ENCODE data around the gene ATP11A. TPM values are rescaled to one million over a fixed set of nuclear protein-coding genes. Genes with fewer than 3 reads are reported as not detected.

The ATP11A gene
- total RNA-seq, 1 donor from 2014 or later, result 16.7 TPM

DNA sequence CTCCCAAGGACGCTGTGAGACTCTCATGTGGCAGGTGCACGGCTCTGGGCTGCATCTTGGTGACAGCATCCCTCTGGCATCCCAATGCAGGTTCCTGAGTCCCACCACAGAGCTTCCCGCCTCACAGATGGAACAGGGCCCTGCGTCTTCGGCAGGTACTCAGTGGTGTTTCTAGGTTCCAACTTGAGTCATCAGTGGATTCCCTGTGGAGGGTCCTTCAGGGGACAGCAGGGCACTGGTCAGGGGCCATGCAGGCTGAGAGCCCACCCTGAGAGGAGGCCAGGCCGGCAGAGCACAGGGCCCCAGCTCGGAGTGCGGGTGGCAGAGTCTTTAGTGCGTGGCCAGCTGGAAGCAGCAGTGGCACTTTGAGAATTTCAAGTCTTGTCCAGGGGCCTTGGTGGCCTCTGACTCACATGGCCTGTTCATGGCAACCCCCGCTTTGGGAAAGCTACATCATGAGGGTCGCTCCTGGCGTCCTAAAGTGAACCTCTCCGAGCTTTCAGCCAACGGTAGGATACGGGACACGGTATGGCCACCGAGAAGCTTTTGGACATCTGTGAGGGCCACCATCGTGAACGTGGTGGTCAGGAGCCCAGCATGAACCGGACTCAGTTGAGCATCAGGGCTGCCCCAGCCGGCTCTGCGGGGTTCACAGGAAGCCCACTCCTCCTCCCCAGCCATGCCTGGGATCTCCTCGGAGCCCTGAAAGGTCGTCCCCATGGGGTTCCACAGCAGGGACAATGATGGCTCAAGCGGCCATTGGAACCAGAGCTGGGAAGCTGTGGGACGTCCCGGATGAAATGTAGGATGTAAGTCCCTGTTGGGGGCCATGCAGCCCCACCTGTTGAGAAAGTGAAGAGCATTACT is 207.1 kb downstream of the ATP11A start:
- no peak for ATAC-seq

DNA sequence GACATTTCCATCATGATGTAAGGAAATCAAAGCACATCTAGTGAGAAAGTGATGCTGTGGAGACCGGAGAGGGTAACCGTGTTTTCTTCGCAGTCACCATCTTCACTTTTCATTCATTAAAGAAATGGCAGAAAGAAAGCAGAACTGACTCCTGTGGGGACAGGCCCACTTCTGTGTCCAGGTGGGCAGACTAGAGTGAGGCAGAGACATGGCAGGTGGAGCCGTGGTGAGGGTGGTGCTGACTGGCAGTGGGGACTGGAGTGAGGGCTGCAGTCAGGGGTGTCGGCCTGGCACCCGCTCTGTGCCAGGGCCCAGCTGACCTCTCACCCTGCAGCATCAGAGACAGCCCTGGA is 207.7 kb downstream of the ATP11A start:
- ATAC-seq, result no peak

DNA sequence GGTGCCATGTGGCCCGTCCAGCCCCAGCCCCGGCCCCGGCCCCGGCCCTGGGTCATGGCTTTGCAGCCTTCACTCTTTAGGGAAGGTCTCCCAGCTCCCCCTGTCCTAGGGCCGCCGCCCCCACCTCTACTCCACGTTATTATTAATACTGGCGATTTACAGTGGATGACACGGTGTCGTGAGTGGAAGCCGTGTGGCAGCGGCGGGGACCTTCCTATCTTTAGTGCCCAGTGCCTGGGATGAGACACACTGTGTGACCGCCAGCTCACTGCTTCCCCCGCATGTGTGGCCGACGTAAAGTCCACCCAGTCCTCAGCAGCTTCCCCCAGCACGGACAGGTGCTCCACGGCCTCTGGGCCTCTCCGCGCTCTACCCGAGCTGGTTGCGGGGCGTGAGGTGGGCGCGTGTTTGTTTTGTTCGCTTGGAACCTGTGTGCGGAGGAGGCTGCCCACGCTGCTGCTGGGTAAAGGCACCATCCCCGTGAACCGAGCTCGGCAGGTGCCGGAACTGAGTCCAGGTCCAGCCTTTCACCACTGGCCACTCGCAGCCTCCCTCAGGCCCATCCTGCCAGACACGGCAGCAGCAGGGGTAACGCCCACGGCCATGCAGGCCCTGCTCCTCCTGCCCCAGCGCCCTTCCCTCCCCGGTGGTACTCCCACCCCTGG is 208.2 kb downstream of the ATP11A start:
- ATAC-seq, result no peak

DNA sequence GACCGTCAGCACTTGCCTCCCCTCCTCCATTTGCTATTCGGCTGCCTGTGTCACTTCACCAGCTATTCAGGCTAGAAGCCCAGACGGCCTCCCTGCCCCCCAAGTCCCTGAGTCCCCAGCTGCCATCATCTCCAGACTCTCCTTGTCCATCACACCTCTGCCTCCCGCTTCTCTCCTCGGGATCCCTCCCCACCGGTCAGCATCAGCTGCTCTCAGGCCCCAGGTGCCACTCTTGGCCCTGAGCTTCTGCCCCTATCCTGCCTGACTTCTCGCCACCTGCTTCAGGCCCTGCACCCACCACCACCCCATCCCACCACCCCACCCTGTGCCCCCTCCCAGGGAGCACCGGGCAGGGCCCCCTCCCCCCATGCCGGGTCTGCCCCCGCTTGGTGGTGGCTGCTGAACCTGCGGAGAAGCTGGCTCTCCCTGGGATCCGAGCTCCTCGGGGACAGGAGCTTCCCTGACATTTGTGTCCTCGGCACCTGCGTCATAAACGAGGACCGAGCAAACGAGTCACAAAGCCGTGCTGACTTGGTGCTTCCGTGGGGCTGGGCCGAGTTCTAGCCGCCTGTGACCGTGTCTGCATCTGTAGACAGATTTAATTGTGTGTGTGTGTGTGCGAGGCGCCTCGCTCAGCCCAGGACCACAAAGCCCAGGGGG is 208.9 kb downstream of the ATP11A start:
- no peak for ATAC-seq

DNA sequence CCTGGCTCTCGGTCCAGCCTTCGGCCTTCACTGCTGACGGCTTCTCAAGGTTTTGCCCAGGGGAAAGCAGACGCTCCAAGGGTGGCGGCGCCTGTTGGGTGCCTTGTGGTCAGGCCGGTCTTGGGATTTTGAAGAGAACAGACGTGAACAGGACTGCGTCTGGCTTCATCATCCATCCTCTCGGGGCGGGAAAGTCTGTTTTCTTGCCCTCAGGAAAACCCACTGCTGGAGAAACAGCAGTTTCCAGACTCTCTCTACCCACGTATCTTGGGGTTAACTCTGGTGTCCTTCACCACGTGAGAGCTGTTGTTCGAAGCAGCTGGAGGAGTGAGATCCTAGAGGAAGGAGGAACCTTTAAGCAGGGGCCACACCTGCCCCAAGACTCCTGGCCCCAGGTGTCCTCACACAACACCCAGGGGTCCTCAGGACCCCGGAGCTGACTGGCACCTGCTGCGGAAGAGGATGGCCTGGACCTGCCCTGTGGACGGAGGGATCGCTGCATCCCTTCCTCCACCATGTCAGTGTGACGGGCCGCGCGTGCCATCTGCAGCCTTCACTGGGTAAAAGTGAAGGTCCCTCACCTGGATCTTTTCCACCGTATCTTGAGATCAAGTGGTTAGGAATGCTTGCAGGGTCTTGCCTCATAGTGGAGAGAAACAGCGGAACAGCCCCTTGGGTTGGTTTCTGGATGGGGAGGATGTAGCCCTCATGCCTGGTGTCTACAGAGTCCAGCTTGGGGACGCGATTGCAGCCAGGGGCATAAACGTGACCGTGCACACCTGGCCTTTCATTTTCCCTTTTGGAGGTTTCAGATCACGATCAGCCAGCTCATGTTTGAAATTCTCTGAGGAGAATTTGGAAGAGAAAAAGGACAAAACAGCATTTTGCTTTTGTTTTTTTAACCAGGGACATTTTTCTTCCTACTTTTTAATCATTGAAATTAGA is 209.7 kb downstream of the ATP11A start:
- ATAC-seq, result no peak

DNA sequence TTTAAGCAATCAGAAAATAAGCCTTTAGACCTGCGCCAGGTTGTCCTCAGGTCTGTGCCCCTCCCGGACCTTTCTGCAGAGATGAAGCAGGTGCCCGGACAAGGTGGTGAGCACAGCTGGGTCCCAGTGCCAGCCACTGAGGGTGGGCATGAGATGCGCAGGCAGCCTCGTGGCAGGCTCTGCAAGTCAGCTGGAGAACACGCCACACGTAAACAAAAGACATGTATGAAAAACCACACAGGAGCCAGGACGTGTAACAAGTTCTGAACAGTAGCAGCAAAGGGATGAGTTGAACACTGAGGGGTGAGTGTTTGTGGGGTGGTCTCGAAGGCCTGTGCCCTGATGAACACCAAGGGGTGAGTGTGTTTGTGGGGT is 210.4 kb downstream of the ATP11A start:
- ATAC-seq, result no peak

DNA sequence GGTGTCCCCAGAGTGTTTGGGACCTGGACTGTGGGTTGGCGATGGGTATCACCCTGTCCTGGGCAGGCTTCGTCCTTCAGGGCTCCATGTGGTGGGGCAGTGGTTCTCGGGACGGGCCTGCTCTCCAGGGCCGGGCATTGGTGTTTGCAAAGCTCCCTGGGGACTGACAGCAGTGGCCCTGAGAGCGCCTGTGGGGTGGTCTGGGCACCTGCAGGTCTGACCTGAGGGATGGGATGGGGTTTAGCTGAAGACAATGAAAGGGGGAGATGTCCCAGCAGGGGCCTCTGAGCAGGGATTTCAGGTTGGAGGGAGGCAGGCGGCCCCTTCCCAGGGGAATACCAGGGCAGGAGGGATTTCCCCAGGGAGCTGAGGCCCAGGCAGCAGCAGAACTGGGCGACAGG is 210.9 kb downstream of the ATP11A start:
- no peak for ATAC-seq

DNA sequence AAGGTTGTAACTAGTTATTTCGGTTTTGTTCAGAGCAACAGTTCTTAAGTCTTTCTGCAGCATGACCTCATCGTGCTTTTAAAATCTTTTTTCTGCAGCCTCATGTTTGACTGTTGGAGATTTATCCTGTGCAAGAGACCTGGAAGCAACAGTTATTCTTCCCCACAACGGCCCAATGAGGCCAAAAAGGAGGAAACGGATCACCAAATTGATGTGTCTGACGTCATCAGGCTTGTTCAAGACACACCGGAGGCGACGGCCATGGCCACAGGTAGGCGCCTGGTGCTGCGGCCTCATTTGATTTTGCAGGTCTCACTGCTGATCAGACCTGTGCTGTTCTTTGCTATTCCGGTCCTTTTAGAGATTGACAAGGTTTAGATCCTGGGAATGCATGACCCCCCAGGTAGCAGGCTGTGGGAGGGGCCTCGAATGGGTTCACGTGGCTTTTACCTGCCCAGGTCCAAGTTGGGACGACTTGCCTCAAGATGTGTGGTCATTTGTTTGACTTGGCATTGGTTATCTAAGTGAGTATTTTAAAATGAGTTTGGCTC is 212.3 kb downstream of the ATP11A start:
- ATAC-seq, result no peak

DNA sequence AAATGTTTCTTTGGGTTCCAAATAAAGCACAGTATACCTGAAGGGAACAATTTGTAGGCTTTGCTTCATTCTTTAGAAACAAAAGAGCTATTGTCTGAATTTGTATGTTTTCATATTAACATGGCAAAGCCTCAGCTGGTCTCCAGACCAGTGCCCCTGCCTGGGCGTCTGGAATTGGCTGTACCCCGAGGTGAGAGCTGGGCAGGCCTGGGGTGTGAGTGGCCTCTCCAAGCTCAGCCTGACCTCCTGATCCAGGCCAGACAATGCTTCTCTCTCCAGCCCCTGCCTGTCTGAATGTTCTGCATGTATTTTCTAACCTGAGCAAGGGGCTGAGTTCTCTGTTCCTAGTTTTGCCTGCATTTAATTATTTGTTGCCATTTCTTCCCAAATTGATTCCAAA is 212.8 kb downstream of the ATP11A start:
- ATAC-seq, result no peak

DNA sequence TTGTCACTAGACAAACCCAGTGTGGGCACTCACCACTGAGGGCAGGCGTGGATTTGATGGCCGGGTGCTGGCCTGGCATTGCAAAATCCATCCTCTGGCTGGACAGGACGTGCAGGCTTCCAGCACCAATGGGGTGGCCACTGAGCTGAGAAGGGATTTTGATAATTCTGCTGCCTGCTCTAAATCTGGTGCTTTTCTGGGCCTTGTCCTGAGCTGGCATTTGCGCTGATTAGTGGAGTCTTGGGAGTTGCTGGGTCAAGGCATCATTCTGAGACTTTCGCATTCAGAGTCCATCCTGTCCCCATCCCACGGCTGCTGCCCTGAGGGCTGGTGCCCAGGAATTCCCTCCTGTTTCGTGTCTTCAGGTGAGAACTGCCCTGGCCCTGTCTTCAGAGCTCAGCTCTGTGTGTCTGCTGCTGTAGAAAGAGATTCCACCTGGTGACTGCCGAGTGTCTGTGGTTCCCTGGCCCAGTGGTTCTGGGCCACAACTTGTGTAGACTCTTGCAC is 213.3 kb downstream of the ATP11A start:
- no peak for ATAC-seq

DNA sequence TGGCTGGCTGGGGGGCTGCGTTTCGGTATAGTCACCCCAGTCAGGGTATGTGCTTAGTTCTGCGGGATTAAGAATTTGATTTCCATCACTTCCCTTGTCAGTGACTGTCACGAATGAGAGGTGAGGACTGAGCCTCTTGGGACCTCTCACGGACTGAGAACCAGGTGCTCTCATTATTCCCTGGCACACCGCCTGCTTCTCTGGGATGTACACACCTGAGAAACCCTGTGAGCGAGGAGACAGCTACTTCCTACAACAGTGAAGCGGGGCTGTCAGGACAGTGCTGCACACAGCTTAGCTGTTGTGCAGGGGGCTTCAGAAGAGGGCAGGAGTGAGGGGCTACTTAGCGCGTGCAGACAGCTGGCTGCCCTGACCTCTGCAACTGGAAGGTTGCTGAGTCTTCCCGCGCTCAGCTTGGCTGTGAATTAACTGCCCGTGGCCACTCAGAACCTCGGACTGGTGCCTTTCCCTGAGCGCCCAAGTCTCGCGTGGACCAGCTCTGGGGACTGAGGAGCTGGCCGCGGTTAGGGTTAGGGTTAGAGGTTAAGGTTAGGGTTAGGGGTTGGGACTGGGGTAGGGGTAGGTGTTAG is 213.9 kb downstream of the ATP11A start:
- ATAC-seq, result no peak

DNA sequence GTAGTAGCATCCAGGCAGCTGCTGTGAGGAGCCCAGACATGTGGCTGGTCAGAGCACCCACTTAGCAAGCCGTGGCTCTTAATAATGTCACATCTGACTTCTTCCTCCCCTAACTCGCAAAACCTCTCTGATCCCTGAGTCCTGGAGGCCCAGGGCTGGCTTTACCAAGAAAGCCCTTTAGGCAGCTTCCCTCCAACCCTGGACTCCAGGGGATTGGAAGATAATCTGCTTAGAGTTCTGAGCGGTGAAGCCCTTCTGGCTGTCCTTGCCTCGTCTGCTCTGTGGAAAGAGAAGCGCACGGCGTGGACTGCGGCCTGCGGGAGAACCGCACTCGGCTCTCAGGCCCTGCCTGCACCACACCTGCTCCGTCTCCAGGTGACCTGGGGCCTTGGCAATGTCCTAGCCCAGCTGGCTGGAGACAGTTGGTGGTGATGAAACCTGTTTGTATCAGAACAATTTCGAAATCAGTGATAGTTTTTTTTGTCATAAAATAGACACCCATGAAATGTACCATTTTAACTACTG is 214.7 kb downstream of the ATP11A start:
- ATAC-seq, result no peak

DNA sequence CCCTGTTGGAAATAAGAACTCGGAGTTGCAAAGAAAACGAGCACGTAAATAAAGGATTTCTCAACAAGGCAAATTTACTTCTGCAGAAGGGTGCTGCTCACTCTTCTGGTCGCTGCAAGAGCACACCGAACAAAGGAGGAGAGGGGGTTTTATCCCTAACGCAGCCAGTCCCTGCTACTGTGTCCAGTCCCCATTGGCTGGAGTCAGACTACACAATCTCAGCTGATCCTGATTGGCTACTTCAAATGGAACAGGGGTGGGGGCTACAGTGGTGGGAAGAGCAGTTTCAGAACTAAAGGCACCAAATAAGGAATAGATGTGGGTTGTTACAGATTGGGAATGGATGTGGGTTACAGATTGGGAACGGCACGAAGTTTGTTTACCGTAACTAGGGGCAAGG is 215.2 kb downstream of the ATP11A start:
- ATAC-seq, result no peak

DNA sequence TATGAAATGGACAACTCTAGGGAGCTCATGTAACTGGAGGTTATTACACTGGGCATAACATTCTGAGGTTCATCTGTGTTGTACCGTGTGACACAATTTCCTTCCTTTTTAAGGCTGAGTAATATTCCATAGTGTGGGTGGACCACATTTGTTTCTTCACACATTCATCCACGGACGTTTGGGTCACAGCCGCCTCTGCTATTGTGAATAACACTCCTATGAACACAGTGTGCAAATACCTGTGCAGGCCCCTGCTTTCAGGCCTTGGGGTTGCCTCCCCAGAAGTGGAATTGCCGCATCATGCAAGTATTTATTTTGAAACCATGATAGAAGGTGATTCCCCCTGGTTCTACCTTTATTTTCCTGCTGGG is 215.8 kb downstream of the ATP11A start:
- ATAC-seq, result no peak

DNA sequence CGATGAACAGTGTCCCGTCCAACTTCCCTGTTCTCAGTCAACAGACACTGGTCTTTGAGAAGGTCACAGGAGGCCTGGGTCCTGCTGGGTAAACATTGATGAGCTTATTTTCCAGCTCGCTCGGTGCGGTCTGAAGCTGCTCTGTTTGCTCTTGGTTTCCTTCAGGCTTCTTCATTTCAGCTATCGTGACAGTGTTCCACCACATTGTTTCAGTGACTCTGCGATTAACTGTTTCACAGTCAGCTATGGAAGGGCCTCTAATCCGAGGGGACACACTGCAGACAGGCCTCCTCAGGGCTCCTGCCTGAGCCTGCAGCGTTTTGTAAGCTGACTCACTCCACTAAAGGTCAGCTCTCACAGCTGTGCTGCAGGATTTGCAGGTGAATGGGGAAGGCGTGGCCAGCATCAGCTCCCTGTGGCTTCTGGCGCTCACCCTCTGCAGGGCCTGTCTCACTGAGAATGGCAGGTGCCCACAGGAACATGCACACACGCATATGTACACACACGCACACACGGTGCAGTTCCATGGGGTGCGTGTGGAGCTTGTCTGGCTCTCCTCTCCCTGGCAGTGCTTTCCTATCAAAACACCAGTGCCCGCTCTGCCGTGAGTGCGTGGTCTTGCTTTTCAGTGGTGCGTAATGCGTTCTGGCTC is 216.3 kb downstream of the ATP11A start:
- ATAC-seq, result peak; percentile 88

DNA sequence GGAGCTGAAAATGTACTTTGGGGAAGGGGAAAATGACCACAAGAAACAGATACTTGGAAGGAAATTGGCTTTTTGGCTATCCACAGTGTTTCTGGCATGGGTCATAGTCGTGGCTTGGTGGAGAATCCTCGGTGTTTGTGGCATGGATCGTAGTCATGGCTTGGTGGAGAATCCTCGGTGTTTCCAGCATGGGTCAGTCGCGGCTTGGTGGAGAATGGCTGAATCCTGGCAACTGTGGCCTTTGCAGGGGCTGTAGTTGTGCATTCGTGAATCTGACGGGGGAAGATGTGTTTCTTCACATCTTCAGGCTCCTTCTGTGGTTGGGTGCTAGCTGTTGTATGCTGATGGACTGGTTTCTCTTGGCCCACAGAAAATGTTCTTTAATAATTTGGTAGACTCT is 217.4 kb downstream of the ATP11A start:
- no peak for ATAC-seq

DNA sequence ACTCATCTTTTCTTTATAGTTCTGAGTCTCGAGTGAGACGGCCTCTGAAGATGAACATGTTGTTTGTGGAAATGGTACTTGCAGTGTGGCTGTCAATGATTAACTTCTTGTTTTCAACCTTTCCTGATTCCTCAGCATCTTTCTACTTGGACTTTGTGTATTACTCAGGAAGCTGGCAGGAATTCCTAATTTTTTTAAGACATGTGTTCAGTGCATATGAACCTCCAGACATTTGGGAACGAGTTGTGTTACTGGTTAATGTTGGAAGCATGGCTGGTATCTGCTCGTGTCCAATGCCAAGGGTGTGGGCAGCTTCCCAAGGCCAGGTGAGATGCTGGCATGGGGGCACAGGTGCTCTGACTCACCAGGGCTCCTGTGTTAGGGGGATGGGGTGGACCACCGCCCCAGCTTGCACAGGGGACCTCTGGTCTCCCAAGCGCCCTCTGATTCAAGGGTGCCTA is 218.1 kb downstream of the ATP11A start:
- ATAC-seq, result no peak

DNA sequence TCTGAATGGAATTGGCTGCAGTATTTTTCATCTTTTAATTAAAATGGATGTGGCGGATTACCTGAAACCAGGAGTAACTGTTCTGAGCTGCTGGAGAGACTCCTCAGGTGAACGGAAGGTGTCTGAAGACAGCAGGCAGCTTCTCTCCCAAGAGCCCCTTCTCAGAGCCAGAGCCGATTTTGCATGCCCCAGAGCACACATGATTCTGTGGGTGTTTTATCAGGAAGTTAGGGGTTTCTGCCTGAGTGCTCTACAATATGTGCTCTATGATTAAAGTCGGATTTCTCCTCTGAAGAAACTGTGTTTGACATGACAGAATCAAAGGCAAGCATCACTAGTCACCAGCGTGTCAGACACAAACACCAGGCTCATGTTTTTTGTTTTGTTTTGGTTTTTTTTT is 218.5 kb downstream of the ATP11A start:
- ATAC-seq, result no peak

DNA sequence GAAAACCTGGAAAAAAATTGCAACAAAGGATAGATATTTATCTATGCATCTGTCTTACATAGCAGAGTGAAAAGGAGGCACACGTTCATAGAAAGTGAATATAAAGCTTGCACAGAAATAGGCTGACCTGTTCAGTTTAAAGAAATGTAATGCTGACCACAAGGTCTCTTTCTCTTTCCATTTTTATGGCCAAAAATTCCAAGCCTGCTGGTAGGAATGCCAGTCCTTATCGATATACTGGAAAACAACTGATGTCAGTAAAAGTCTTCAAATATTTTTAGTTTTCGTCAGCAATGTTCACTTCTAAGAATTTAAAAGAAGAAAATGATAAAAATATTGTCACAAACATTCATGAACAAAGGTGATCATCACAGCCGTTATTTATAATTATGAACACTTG is 220.2 kb downstream of the ATP11A start:
- ATAC-seq, result no peak

DNA sequence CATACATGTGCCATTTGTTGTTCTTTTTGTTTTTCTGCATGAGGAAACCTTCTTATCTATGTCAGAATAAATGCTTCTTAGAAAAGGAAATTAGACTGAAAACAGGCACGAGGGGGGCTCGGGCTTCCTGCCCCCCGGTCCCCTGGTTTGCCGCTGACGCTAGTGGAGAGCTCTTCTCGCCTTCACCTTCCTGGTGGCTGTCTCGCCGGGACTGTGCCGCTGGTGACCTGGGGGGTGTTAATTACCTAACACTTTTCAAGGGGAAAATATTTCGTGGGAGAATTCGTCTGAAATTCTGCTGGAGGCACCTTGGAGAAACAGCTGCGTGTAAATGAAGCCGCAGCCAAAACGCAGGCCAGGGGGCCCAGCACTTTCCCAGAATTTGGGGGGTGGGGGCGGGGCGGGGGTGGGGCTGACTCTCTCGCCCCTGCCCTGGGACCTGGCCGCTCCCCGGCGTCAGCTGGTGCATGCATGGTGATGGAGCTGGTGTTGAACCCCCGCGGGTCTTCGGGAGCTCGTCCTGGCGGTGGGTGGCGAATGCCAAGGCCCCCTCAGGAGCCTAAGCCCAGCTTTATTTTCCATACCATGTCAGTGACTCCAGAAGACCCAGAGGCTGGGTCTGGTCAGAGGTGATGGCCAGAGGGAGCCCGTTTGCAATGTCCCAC is 220.9 kb downstream of the ATP11A start:
- ATAC-seq, result no peak

Measured in esophagus mucosa (tissue), 1 donor.